Activated naive CD4-positive, alpha-beta T cell treated with Interleukin-2 at 50 U/mL for 16 hours (primary cell): ENCODE data around the gene RAB11A.
"Not testable (repeated sequence)": the region's sequence is repeated elsewhere in the genome, so short reads cannot be mapped to it uniquely, and the experiment has no call there.

Source experiments
- DNase-seq: peaks from one replicate; pipeline ENCODE4 v3.0.0-alpha.2; 2020

RAB11A gene

DNA sequence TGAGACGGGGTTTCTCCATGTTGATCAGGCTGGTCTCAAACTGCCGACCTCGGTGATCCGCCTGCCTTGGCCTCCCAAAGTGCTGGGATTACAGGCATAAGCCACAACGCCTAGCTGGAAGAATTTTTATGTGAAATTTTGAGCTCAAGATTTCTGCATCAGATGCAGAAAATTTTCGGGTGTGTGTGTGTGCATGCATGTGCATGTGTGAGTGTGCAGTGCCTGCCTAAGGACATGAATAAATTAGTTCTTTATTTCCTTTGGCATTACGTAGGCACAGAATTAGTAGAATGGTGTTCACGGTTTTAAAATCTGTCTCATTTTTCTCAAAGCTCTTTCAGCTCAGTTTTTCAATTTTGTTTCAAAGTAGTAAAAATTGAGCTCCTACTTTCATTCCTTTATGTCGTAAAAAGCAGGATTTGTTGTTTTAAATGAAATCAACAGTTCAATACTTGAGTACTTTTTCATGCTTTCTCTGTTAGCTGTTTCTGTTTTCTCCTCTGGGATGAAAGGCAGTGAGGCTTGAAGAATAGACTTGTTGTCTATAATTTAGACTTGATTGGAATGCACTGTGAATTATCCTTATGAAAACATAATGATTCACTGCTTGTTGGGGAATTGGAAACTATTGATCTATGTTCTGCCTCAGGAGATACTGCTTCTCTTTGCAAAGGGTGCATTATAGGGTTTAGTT lies 23.3 kb upstream of the RAB11A start:
- DNase-seq = no peak

DNA sequence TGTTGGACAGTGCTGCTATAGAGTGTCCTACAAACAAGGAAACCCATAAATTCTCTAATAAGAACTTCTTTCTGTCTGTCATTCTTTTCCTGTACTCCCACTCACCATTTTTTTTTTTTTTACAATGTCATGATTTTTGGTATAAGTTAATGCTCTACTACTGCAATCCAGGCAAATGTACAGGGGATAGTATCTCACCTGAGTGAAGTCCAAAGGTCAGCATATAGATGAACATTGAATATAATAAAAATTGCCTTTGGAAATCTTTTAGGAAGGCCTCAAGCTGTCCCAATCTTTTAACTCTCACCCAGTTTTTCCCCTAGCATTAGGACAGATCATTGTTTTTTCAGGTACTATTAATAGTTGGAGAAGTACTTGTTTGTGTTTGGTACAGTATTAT lies 21.3 kb upstream of the RAB11A start:
- DNase-seq = no peak

DNA sequence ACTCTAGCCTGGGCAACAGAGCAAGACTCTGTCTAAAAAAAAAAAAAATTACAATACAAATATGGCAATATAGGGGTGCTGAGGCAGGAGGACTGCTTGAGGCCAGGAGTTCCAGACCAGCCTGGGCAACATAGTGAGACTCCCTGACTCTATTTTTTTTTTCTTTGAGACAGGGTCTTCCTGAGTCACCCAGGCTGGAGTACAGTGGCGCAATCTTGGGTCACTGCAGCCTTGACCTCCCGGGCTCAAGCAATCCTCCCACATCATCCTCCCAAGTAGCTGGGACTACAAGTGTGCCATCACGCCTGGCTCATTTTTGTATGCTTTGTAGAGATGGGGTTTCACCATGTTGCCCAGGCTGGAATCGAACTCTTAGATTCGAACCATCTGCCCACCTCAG lies 17.3 kb upstream of the RAB11A start:
- DNase-seq = no peak

DNA sequence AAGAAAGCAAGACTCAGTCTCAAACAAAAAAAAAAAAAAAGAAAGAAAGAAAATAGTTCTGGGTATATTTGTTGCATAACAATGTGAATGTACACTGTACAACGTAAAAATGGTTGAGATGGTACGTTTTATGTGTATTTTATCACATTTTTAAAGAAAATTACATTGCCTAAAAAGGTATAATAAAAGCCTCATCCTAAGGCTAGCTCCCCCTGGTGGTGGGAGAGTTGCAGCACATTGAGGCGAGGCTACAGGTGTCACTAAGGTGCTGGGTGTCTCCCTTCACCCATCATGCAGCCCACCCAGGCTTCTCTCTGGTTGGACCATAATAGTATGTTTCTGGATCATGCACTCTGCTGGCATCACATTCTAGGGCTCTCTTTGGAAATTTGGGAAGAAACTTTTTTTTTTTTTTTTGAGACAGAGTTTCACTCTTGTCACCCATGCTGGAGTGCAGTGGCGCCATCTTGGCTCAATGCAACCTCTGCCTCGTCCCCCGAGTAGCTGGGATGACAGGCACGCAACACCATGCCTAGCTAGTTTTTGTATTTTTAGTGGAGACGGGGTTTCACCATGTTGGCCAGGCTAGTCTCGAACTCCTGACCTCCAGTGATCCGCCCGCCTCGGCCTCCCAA lies 12.4 kb upstream of the RAB11A start:
- DNase-seq = peak; percentile 82

DNA sequence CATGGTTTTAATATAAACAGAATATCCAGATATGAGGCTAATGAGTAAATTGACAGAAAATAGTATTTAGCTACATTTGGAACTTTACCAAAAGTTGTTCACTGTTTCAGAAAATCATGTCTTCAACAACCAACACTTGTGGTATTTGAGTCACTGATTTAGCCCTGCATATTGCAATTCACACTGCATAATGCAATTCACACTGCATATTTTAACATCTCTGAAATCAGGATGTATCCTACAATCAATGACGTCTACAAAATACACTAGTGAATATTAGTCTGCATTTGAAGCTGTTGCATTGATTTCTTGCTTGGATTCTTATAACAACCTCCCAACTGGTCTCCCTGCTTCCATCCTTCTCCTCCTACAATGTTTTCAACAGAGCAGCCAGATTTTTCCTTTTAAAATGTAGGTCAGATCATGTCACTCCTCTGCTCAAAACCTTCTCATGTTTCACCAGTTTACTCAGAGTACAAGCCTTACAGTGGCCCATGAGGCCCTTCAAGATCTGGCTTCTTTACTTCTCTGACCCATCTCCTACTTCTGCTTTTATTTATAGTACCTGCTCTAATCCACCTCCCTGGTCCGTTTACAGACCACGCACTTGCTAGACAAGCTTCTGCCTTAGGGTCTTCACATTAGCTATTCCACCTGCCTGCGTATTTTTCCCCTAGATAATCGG lies 11.4 kb upstream of the RAB11A start:
- no peak for DNase-seq

DNA sequence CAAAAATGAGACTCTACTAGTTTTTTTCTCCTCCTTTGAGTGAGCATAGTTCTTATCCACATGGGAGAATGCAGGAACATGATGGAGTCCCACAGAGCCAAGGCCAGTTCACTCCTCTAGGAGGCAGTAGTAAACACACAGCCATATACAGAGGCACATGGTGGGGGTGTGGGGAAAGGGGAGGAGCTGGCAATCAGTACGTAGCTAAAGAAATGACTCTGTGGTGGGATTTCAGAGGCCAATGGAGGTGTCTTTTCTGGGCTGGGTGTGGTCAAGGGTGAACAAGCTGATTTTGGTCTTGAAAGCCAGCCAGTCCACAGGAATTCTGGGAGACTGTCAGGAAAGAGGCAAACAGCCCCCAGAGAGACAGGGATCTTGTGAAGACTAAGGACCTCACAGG lies 6.6 kb upstream of the RAB11A start:
- peak; percentile 70 for DNase-seq

DNA sequence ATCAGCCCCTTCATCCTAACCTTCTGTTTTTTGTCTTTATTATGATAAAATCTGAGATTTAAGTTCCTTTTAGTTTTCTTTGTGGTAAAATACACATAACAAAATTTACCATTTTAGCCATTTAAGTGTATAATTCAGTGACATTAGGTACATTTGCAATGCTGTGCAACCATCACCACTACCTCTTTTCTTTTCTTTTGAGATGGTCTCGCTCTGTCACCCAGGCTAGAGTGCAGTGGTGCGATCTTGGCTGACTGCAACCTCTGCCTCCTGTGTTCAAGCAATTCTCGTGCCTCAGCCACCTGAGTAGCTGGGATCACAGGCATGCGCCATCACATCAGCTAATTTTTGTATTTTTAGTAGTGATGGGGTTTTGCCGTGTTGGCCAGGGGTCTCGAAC lies 6.2 kb upstream of the RAB11A start:
- no peak for DNase-seq

DNA sequence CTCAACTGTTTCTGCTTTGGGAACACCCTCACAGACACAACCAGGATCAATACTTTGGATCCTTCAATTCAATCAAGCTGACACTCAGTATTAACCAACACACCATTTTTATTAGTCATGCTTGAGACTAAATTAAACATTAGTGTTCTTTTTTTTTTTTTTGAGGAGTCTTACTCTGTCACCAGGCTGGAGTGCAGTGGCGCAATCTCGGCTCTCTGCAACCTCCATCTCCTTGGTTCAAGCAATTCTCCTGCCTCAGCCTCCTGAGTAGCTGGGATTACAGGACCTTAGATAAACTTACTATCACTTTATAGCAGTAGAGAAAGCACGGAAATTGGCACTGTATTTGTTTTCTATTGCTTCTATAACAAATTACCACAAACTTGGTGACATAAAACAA lies 2.0 kb upstream of the RAB11A start:
- no peak for DNase-seq

DNA sequence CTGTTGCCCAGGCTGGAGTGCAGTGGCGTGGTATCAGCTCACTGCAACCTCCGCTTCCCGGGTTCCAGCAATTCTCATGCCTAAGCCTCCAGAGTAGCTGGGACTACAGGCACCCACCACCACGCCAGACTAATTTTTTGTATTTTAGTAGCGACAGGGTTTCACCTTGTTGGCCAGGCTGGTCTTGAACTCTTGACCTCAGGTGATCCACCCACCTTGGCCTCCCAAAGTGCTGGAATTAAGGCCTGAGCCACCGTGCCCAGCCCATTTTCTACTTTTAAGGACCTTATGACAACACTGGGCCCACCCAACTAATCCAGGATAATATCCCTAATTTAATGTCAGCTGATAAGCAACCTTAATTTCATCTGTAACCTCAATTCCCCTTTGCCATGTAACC lies 1.4 kb upstream of the RAB11A start:
- not testable (repeated sequence) for DNase-seq

DNA sequence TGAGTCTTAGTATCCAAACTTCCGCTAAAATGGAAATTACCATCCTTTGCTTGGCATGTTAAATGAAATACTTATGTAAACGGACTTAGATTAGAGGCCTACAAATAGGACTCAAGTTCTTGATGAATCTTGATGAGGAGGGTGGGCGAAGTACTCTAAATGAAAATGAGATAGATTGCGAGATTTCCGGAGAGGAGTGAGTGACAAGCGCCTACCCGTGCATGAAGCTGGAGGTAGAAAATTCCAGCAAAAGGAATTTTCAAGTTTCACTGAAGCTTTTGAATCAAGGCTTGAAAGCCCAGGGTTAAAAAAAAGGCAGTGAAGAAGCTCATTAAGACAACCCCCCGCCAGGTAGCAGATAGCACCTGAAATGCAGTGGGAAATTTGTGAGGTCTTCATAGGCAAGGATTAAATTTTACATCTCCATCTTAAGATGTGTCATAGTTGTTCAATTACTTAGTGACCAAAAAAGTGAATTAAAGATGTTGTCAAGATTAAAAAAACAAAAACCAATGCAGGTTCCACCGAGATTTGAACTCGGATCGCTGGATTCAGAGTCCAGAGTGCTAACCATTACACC lies 655 bp upstream of the RAB11A start:
- DNase-seq = no peak

DNA sequence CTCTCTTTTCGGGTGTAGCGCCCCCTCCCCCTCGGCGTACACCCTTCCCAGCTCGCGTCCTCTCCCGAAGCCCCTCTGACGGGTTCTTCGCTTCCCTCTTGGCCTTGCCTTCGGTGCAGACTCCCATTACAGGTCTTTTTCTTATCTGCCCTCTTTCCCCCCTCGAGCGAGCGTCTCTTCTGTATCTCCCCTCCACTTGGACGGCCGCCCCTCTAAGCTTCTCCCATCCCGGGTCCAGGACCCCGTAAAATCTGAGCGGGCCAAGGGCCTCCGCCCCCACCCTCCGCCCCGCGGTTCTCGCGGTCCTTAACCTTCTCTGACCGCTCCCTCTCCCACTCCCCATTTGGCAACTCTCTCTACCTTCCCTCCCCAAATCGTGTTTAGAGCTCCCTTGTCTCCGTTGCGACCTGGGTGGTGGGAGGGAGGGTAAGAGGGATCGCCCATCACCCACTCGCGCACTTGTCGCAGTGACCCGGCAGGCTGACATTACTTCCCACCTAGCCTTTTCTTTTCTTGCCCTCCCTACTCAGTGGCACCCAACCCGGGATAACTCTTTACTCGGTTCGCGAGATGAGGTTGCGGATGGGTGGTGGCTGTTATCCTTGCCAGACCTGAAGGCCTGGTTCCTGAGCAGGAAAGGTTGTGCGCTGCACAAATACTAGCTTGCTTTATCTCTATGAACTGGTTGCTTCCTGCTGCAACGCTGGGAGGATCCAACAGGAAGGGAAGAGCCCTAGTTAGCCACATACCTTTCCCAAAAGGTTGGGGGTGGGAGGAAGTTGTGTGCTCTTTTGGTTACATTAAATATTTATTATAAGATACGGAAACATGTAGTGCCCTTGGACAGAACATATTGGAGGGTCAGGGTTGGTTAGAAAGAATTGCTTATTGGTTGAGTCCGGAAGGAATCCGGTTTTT lies 922 bp downstream of the RAB11A start:
- peak; percentile 27 for DNase-seq

DNA sequence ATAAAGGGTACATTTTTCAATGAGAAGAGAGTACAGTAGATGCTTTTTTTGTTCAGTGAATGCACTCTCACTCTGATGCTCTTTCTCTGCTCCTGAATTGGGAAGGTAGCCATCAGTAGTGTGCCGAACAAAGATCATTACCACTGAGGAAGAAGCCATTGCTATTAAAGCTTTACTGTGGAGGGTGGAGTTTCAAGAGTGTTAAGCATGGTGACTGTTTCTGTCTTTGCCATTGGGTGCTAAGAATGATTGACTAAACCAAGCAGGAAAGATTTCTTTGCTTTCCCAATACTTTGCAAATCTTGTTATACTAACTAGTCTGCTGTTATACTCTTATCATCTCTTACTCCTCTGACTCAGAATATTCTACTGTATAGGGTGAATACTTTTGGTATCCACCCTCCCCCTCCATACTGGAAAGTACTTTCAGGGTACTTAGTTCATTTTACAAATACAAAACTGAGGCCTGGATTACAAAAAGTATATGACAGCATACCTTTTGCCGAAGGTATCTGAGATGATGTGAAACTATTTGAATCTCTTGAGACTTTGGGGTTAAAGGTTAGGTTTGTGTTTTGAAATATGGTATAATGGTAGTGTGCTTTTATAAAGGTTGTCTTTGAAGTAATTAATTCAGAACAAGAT lies 1.7 kb downstream of the RAB11A start:
- no peak for DNase-seq

DNA sequence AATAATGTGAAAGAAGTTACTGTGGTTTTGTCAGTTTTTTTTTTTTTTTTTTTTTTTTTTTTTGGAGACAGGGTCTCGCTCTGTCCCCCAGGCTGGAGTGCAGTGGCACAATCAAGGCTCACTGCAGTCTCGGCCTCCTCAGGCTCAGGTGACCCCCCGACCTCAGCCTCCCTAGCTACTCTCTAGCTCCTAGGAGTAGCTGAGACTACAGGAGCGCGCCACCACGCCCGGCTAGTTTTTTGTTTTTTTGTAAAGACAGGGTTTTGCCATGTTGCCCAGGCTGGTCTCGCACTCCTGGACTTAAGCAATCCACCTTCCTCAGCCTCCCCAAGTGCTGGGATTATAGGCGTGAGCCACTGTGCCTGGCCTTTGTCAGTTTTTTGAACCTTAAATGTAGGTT lies 2.6 kb downstream of the RAB11A start:
- DNase-seq = not testable (repeated sequence)

DNA sequence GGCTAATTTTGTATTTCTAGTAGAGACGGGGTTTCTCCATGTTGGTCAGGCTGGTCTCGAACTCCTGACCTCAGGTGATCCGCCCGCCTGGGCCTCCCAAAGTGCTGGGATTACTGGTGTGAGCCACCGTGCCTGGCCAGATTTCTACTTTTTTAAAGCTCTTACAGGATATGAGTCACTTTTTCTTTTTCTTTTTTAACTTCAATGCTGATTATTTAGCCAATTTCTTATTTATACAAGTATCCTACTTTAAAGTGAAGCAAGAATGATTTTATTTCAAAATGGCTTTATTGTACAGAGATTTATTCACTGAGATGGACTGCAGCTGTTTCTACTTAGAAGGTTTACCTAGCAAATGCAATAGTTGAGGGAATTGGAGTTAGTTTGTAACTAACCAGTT lies 3.3 kb downstream of the RAB11A start:
- DNase-seq = not testable (repeated sequence)

DNA sequence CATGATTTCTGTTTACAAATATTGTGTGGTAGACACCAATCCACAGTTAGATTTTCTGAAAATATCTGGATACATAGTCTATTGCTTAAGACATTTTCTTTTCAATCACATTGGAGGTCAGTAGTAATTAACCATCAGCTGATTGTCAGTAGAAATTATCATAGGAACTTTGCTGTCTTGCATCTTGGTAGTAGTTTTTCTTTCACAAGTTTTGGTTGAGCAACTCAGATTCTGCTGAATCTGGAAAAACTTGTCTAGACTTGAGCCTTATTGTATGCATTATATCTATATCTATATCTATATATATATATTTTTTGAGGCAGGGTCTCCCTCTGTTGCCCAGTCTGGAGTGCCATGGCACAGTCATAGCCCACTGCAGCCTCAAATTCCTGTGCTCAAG lies 4.0 kb downstream of the RAB11A start:
- no peak for DNase-seq

DNA sequence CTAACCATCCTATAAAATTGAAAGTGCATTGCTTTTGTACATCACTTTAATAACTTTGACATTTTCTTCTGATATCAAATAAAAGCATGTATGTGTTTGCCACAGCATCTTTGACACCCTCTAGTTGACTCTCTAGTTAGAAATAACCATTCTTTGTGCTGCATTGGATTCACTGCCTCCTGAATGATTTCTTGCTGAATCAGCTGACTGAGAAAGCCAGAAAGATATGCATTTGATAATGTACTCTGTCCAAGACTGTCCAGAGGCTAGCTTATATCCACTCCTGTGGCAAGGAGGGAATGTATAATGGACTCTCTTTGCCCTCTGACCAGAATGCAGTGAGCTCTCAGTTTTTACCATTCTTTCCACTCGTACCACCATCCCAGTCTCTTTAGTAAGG lies 6.2 kb downstream of the RAB11A start:
- DNase-seq = no peak

DNA sequence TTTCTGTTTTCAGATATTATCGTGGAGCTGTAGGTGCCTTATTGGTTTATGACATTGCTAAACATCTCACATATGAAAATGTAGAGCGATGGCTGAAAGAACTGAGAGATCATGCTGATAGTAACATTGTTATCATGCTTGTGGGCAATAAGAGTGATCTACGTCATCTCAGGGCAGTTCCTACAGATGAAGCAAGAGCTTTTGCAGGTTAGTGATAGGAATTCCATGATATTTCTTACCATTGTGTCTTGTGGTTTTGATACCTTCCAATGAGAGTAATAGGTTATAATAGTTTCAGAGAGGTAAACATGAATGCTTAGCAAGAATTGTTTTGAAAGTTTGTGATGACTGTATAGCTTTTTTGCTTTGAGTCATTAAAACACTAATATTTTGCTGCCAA lies 8.5 kb downstream of the RAB11A start:
- DNase-seq = no peak

DNA sequence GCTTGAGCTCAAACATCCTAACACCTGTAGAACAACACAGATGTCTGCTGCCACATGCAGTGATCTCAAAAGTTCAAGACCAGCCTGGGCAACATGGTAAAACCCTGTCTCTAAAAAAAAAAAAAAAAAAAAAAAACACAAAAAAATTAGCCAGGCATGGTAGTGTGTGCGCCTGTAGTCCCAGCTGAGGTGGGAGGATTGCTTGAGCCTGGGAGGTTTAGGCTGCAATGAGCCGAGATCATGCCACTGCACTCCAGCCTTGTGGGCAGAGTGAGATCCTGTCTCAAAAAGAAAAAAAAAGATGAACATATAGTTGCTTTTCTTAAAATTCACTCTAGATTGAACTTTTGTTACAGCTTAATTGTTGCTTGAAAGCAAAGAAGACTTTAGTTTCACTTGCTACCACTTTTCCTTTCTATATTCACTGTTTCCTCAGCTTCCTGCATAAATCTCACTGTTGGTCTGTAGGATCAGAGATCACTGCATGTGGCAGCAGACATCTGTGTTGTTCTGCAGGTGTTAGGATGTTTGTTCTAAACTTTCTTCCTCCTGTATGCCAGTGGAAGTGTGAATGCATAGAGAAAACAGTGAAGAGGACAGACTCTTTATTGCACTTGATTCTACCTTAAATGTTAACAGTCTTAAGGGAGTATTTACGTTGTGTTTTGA lies 12.6 kb downstream of the RAB11A start:
- DNase-seq = no peak

DNA sequence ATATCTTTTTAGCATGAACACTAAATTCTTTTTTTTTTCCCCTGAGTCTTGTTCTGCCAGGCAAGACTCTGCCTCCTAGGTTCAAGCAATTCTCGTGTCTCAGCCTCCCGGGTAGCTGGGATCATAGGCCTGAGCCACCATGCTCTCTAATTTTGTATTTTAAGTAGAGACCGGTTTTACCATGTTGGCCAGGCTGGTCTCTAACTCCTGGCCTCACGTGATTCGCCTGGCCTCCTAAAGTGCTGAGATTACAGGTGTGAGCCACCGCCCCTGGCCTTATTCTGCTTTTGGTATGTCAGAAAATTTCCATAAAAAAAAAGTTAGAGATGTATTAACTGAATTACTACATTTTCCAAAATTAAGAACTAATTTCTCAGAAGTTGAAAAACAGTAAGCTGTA lies 14.3 kb downstream of the RAB11A start:
- DNase-seq = no peak

DNA sequence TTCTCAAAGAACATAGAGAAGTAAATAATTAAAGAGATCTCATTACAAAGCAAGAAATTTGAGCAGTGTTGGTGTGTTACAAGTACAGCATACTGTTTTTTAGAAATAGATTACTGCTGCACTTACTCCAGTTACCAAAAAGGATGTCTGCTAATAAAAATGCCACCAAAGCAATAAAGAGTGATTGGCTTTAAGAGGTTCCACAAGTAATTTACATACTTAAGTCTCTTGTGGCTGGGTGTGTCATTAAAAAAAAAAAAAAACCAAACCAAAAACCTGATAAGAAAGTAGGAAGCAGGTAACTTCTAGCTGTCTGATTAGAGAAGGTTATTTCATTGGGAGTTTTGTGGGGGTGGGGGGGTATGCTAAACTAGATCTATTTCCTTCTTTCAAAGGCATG lies 15.2 kb downstream of the RAB11A start:
- DNase-seq = no peak

DNA sequence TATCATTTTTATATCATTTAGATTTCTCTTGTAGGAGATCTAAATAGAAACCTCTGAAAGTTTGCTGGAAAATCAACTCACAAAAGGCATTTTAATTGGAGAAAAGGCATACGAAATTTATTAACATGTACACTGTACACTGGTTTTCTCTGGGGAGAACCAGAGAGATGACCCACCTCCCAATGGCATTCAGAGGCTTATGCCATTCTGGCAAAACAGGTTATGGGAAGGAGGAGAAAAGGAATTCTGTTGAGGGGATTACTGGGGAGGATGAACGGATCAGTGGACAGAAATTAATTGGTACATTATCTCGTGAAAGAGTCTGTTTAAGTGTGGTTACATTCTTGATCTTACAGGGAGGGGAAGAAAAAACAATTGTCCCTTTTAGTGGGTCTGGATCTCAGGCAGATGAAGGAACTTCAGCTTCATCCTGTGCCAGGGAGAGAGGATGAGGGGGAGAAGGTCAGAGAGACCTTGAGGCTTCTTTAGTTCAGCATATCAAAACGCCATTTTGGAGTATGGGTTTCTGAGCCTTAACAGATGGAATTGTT lies 16.5 kb downstream of the RAB11A start:
- no peak for DNase-seq

DNA sequence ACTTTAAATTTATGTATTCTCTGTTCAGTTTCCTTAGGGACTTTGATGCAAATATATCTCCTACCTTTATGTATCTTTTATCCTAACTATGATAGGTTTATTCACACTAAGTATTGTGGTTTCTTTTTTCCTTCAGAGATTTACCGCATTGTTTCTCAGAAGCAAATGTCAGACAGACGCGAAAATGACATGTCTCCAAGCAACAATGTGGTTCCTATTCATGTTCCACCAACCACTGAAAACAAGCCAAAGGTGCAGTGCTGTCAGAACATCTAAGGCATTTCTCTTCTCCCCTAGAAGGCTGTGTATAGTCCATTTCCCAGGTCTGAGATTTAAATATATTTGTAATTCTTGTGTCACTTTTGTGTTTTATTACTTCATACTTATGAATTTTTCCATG lies 18.3 kb downstream of the RAB11A start:
- DNase-seq = peak; percentile 33
